ENCODE data around the gene VPS52. TPM values are rescaled to one million over a fixed set of nuclear protein-coding genes. Genes with fewer than 3 reads are reported as not detected.
"Not testable (repeated sequence)": the region's sequence is repeated elsewhere in the genome, so short reads cannot be mapped to it uniquely, and the experiment has no call there.

VPS52 gene
- total RNA-seq, 1 experiment from 2014 or later = 47.8 TPM

DNA sequence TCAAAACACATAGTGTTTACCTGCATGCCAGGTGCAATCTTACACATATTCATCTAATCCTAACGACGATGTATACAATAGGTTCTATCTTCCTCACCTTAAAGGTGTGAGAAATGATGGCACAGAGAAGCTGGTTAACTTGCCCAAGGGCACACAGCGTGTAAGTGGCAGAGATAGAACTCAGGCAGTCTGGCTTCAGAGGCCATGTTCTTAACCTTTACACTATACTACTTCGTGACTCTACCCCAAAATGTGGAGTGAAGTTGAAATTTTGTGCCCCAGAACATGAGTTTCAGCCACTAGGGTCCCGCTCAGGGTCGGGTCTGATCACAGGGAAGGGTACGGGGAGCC lies 584 bp downstream of the VPS52 start:
- Mint-ChIP-seq H3K27ac (ENCODE audit: low read depth, unreplicated experiment) (peak overlapping the region; percentile 100), H3K4me3 (ENCODE audit: unreplicated experiment) (peak overlapping the region; percentile 99), H3K4me1 (ENCODE audit: insufficient read depth, unreplicated experiment) (peaks cover 28% of the 10 kb centered on the region), H3K9me3 (ENCODE audit: unreplicated experiment) (no peaks in the 10 kb centered on the region), H3K27me3 (ENCODE audit: insufficient read depth, unreplicated experiment) (no peaks in the 10 kb centered on the region), H3K36me3 (ENCODE audit: insufficient read depth, unreplicated experiment) (peaks cover 86% of the 10 kb centered on the region)
- intact Hi-C loops (cut with micrococcal nuclease) = no loop called here
- DNase-seq (ENCODE audit: unreplicated experiment) = no peak
- no TSS peak for BruUV-seq (replicated peaks)
- TF ChIP-seq, protein P1, sequence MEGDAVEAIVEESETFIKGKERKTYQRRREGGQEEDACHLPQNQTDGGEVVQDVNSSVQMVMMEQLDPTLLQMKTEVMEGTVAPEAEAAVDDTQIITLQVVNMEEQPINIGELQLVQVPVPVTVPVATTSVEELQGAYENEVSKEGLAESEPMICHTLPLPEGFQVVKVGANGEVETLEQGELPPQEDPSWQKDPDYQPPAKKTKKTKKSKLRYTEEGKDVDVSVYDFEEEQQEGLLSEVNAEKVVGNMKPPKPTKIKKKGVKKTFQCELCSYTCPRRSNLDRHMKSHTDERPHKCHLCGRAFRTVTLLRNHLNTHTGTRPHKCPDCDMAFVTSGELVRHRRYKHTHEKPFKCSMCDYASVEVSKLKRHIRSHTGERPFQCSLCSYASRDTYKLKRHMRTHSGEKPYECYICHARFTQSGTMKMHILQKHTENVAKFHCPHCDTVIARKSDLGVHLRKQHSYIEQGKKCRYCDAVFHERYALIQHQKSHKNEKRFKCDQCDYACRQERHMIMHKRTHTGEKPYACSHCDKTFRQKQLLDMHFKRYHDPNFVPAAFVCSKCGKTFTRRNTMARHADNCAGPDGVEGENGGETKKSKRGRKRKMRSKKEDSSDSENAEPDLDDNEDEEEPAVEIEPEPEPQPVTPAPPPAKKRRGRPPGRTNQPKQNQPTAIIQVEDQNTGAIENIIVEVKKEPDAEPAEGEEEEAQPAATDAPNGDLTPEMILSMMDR (IDR thresholded peaks at IDR 0.05; ENCODE audit: unreplicated experiment) = no peak
- ChIA-PET CTCF (interaction anchor here (0.6 to 1.5 kb wide), 6 partner anchors 8 to 266 kb away, joined by 3 to 10 read pairs (median 3); no protein-coding TSS in a partner anchor), POLR2A (interaction anchor here (0.5 to 5.4 kb wide), 33 partner anchors 10 to 1372 kb away, joined by 3 to 155 read pairs (median 8); partner anchors contain the start of genes BRD2, HSD17B8, KIFC1 and PFDN6)

DNA sequence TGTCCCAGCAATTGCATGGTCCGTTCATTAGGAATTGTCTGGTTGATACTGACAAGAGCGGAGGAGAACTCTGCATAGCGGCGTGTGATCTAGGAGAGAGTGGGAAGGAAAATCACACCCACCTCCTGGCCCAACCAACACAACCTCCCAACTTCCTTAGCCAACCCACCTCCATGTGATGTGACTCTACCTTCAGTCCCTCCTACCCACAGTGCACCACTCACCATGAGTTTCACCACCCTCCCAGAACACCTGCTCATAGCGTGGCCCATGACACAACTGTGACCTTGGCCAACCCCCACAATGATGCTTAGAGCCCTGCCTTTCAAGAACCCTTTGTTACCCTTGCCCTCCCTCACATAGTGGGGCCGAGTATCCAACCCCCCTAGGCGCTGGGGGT lies 7.7 kb downstream of the VPS52 start:
- peaks cover 76% of the 10 kb centered on the region for H3K36me3 Mint-ChIP-seq (ENCODE audit: insufficient read depth, unreplicated experiment)
- ChIA-PET POLR2A (interaction anchor here (0.6 to 11.1 kb wide), 4 partner anchors 7 to 292 kb away, joined by 3 to 155 read pairs (median 4); partner anchors contain the start of genes B3GALT4, RPS18 and VPS52), CTCF (interaction anchor here (0.7 to 1.0 kb wide), 2 partner anchors 8 to 14 kb away, joined by 3 to 4 read pairs; partner anchors contain the start of gene RPS18)
- no TSS peak for BruUV-seq (replicated peaks)
- no peak overlapping the region for H3K27ac Mint-ChIP-seq (ENCODE audit: low read depth, unreplicated experiment)
- no peaks in the 10 kb centered on the region for H3K27me3 Mint-ChIP-seq (ENCODE audit: insufficient read depth, unreplicated experiment)
- TF ChIP-seq, protein P1 (IDR thresholded peaks at IDR 0.05; ENCODE audit: unreplicated experiment) = no peak
- H3K9me3 Mint-ChIP-seq (ENCODE audit: unreplicated experiment) = no peaks in the 10 kb centered on the region
- no peak for DNase-seq (ENCODE audit: unreplicated experiment)
- peaks cover 6% of the 10 kb centered on the region for H3K4me1 Mint-ChIP-seq (ENCODE audit: insufficient read depth, unreplicated experiment)
- no peak overlapping the region for H3K4me3 Mint-ChIP-seq (ENCODE audit: unreplicated experiment)
- intact Hi-C loops (cut with micrococcal nuclease) = no loop called here

DNA sequence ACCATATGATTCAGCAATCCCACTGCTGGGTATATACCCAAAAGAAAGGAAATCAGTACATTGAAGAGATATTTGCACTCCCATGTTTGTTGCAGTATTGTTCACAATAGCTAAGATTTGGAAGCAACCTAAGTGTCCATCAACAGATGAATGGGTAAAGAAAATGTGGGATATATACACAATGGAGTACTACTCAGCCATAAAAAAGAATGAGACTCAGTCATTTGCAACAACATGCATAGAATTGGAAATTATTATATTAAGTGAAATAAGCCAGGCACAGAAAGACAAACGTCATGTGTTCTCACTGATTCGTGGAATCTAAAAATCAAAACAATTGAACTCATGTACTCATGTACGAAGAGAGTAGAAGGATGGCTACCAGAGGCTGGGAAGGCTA lies 9.2 kb downstream of the VPS52 start:
- peaks cover 74% of the 10 kb centered on the region for H3K36me3 Mint-ChIP-seq (ENCODE audit: insufficient read depth, unreplicated experiment)
- POLR2A ChIA-PET = interaction anchor here (0.9 to 11.1 kb wide), 3 partner anchors 8 to 37 kb away, joined by 3 to 155 read pairs (median 3); partner anchors contain the start of genes RGL2, RPS18 and VPS52
- DNase-seq (ENCODE audit: unreplicated experiment); intact Hi-C loops (cut with micrococcal nuclease); H3K27me3 Mint-ChIP-seq (ENCODE audit: insufficient read depth, unreplicated experiment); H3K4me1 Mint-ChIP-seq (ENCODE audit: insufficient read depth, unreplicated experiment); H3K9me3 Mint-ChIP-seq (ENCODE audit: unreplicated experiment); H3K4me3 Mint-ChIP-seq (ENCODE audit: unreplicated experiment); H3K27ac Mint-ChIP-seq (ENCODE audit: low read depth, unreplicated experiment); BruUV-seq (replicated peaks): not testable (repeated sequence)
- CTCF ChIA-PET = interaction anchor here (0.6 to 1.0 kb wide), 3 partner anchors 11 to 1123 kb away, joined by 3 read pairs; partner anchors contain the start of gene B3GALT4

DNA sequence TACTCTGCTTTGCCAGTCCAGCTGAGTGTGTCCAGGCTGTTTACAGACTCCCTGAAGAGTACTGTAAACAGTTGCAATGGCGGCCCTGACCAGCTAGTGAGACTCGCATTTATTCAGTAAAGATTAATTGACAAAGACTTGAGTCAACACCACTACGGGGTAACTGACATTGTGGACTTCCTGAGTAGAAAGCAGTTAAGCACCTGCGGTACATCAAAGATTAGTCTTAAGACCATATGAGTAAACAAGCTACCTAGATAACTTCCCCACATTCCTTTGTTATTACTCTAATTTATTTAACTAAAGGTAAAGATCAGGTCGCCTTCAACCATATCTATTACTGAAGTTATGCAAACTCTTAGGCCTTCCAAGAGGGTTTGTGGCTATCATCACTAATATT lies 12.6 kb downstream of the VPS52 start:
- Mint-ChIP-seq H3K27ac (ENCODE audit: low read depth, unreplicated experiment) (no peak overlapping the region), H3K4me3 (ENCODE audit: unreplicated experiment) (no peak overlapping the region), H3K36me3 (ENCODE audit: insufficient read depth, unreplicated experiment) (peaks cover 59% of the 10 kb centered on the region), H3K9me3 (ENCODE audit: unreplicated experiment) (no peaks in the 10 kb centered on the region), H3K4me1 (ENCODE audit: insufficient read depth, unreplicated experiment) (peaks cover 6% of the 10 kb centered on the region), H3K27me3 (ENCODE audit: insufficient read depth, unreplicated experiment) (no peaks in the 10 kb centered on the region)
- ChIA-PET POLR2A (interaction anchor here (0.7 to 11.1 kb wide), 3 partner anchors 9 to 50 kb away, joined by 3 to 155 read pairs (median 60); partner anchors contain the start of genes RING1, RPS18 and VPS52), CTCF (interaction anchor here (0.8 to 2.7 kb wide), 2 partner anchors 10 to 14 kb away, joined by 3 to 8 read pairs; no protein-coding TSS in a partner anchor)
- BruUV-seq (replicated peaks) = no TSS peak
- TF ChIP-seq, protein P1 (IDR thresholded peaks at IDR 0.05; ENCODE audit: unreplicated experiment) = no peak
- no peak for DNase-seq (ENCODE audit: unreplicated experiment)
- intact Hi-C loops (cut with micrococcal nuclease) = no loop called here
